ENCODE measurements around the gene PNKD. TPM values are rescaled to one million over a fixed set of nuclear protein-coding genes. Genes with fewer than 3 reads are reported as not detected.

The PNKD gene
- total and polyA plus RNA-seq, 2 of the 8 experiments (the other 6 are each of a cell fraction or from before 2014, with no cell fraction given): 43.9 to 65.4 TPM

DNA sequence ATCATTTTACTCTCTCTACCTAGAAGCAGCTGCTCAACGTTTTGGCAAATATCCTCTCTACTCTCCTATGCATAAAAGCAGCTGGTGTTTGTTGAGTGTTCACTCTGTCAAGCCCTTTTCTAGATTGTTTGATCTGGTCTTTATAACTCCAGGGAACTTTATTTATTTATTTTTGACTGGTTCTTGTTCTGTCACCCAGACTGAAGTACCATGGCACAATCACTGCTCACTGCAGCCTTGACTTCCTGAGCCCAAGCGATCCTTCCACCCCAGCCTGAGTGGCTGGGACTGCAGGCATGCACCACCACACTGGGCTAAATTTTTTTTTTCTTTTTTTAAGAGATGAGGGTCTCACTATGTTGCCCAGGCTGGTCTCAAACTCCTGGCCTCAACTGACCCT lies 99.0 kb downstream of the PNKD start (continued):
- no peak for TF ChIP-seq KDM4A (IDR thresholded peaks at IDR 0.05; ENCODE audit: low read depth, low read length, severe bottlenecking)
